DMS153 treated with DMSO at 0.1 percent for 48 hours (cell line): ENCODE measurements around the gene FAF2.
"Not testable (repeated sequence)": the region's sequence is repeated elsewhere in the genome, so short reads cannot be mapped to it uniquely, and the experiment has no call there.

ENCODE experiments used
- DNase-seq: peaks from one replicate; lab custom pipeline; 2025; ENCODE audit not compliant: unreplicated experiment; lab: John Stamatoyannopoulos, UW

The FAF2 gene

DNA sequence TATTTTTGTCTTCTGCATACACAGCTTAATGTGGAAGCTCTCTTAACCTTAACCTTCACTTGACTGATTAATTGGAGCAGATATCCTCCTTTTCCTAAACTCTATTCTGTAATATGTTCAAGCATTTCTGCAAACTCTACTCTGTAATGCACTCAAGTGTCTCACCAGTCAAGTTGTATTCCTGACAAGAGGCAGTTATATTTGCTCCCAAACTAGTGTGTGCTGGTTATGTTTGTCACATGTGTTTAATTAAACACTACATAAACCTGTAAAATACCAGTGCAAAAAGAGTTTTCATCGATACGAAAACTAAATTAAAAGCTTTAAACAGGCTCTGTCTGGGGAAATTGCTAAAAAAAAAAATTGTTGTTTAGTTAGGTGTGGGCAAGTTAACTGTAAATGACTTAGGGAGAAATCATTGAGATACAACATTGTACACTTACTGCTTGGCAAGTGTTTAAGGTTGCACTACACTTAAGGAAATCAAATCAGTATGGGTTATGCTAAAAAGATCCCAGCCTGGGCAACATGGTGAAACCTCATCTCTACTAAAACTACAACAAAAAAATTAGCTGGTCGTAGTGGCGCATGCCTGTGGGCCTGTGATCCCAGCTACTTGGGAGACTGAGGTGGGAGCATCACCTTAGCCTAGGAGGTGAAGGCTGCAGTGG, 6.7 kb downstream of the FAF2 start:
- no peak for DNase-seq

GRCh38 chr5:176458904-176459561, 10.8 kb downstream of the FAF2 start:
- DNase-seq: no peak

- no peak for DNase-seq
Measured at GRCh38 chr5:176461349-176461748, 13.2 kb downstream of the FAF2 start.

- DNase-seq: no peak
Measured at GRCh38 chr5:176463113-176463764, 15.1 kb downstream of the FAF2 start.

DNA sequence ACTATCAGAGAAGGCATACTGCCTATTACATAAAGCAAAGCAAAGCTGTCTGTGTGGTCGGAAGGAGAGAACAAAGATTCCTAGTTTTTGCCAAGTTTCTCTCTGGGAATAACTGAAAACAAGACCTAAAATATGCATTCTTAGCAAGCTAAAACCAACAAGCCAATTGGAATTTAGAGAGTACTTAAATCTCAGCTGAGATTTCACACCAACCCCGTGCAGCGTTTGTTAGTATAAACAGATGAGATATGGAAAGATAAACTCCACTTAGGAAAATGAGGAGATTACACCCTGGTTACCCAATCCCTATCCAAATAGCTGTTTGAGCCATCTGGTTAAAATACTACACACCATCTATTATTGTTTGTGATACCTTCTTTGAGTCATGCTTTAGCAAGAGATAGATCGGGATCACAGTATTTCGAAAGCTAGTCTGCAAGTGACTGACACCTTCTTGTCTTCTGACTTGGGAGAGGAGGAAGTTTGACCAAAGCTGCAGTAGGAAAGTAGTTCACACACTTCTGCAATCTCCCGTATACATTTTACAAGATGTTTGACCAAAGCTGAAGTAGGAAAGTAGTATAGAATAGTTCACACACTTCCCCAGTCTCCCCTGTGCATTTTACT, 18.2 kb downstream of the FAF2 start:
- no peak for DNase-seq

DNA sequence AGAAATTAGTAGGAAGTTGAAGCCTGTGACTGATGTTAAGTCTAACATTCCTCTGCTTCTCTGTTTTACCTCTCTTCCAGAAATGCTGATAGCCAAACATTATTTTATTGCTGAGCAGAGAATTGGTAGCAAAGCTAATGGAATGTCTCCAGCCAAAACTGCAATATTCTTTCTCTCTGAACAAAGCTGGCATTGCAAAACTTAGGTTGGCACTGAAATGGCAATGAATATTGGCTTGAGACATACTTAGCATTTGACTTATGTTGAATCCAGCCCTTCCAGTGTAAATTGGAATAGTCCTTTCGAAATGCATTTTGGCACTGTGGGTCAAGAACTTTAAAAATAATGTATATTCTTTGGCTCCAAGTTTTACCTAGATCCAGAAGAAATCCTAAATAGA, 21.1 kb downstream of the FAF2 start:
- DNase-seq: no peak

GRCh38 chr5:176470539-176470938, 22.4 kb downstream of the FAF2 start:
- DNase-seq: no peak

DNA sequence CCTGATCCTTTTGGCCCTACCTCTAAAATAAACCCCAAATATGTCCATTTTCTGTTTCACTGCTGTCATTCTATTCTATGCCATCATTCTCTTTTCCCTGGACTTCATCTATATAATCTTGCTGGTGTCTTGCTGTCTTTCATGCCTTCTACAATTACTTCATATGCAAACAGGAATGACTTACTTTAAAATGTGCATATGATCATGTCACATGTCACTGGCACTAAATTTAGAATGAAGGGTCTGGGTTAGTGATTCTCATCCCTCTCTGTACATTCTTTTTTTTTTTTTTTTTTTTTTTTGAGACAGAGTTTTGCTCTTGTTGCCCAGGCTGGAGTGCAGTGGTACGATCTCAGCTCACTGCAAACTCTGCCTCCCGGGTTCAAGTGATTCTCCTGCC, 22.9 kb downstream of the FAF2 start:
- DNase-seq: no peak

- DNase-seq: no peak
Measured at GRCh38 chr5:176473335-176474006, 25.3 kb downstream of the FAF2 start.

- DNase-seq: no peak
Measured at GRCh38 chr5:176474476-176474875, 26.3 kb downstream of the FAF2 start.

DNA sequence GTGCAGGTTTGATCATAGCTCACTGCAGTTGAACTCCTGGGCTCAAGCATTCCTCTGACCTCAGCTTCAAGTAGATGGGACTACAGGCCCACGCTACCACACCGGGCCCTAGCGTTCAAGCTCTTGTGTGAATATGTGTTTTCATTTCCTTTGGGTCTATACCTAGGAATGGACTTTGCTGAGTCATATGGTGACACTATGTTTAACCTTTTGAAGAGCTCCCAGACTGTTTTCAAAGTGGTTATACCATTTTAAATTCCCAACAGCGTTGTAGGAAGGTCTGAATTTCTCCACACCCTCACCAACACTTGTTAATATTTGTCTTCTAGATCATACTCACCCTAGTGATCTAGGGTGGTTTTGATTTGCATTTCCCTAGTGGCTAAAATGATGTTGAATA, 33.5 kb downstream of the FAF2 start:
- DNase-seq: no peak

DNA sequence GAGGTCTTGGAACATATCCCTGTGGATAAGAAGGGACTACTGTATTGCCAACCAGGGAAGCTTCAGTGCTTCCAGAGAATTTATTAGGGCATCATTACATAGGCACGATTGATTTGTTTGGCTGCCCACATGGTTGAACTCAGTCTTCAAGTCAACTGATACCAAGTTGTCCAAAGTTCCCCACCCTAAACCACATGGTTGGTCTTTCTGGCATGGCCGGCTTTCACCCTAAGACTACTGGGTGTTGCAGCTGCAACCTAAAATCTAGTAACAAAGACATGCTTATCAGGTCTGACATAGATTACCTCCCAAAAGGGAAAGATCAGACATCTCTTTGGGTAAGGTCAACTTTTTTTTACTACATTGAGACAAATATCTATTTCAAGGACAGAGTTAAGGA, 37.0 kb downstream of the FAF2 start:
- DNase-seq: no peak

DNA sequence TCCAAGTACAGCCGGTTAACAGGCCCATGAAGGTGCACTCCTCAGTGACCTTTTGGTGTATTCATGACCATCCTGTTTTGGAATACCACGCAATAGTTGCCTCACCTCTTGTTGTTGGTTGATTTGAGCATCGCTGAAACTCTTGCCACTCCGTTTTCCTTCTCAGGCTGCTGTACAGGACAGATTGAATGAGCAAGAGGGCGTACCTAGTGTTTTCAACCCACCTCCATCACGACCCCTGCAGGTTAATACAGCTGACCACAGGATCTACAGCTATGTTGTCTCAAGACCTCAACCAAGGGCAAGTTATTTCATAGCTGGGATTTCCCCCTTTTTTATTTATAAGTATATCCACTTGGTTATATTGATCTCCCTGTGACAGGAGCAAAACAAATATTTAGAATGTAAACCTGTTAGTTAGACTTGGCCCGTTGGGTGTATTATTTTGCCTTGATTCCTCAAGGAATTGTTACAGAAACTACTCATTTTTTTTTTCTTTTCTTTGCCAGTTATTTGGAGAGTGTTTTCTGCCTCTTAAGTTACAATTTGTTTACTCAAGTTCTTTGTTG, 38.1 kb downstream of the FAF2 start:
- no peak for DNase-seq

DNA sequence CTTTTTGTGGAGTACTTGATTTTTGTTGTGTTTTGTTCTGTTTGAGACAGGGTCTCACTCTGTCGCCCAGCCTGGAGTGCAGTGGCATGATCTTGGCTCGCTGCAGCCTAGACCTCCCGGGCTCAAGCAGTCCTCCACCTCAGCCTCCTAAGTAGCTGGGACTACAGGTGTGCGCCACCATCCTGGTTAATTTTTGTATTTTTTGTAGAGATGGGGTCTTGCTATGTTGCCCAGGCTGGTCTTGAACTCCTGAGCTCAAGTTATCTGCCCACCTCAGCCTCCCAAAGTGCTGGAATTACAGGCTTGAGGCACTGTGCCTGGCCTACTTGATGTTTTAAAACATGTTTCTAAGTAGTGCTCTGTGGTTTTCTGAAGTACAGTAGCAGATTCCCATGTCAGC, 39.0 kb downstream of the FAF2 start:
- DNase-seq: not testable (repeated sequence)

- DNase-seq: no peak
Measured at GRCh38 chr5:176489077-176489476, 40.9 kb downstream of the FAF2 start.

- no peak for DNase-seq
Measured at GRCh38 chr5:176490301-176490700, 42.1 kb downstream of the FAF2 start.

DNA sequence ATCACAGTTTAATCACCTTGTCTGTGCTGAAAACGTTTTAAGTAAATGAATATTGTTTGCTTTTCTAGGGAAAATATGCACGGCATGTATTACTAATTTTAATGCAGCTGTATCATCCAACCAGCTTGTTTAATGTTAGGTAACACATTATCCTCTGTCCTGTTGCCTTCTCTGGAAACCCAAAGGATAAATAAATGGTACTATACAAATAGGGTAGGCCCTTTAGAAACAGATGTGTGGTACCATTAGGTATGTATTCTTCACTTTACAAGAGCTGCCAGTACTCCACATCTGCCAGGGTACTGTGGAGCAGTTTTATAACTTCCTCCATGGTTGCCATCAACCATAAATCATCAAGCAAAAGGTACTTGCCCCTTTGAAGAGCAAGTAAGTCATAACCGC, 42.9 kb downstream of the FAF2 start:
- DNase-seq: no peak

- no peak for DNase-seq
Measured at GRCh38 chr5:176491901-176492300, 43.7 kb downstream of the FAF2 start.

- DNase-seq: no peak
Measured at GRCh38 chr5:176492431-176492830, 44.2 kb downstream of the FAF2 start.

- no peak for DNase-seq
Measured at GRCh38 chr5:176497852-176498251, 49.7 kb downstream of the FAF2 start.

DNA sequence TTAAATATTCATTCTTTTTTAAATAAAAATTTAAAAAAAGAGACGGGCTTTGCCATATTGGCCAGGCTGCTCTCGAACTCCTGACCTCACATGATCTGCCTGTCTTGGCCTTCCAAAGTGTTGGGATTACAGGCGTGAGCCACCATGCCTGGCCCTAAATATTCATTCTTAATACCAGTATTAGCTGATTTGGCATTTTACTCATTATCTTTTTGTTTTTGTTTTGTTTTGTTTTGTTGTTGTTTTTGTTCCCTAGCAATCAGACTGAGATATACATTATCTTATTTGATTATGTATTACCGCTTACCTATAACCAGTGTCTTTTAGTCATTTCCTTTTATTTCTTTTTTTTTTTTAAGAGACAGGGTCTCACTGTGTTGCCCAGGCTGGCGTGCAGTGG, 51.1 kb downstream of the FAF2 start:
- DNase-seq: no peak
